Vagina (tissue), 2 donors: ENCODE data around the gene ENAH.

ENCODE experiments used
- POLR2A ChIP-seq, 2 donors: fragments of 450-650 bp; IDR thresholded peaks; one replicate each; pipeline ENCODE4 v1.6.1; 2017; ENCODE audit warnings: antibody characterized with exemption in 2 of 2, mild to moderate bottlenecking in 2 of 2, moderate library complexity in 2 of 2
- TF ChIP-seq, protein P1 (sequence below), 3 experiments: fragments of 450-650 bp in 2 of 3; fragments of 200-600 bp in 1 of 3; sonication (generic) in 1 of 3; IDR thresholded peaks; one replicate each; pipeline ENCODE4 v1.5.1; 2017 to 2019; ENCODE audit warnings: antibody characterized with exemption in 3 of 3, mild to moderate bottlenecking in 2 of 3, moderate library complexity in 2 of 3

DNA sequence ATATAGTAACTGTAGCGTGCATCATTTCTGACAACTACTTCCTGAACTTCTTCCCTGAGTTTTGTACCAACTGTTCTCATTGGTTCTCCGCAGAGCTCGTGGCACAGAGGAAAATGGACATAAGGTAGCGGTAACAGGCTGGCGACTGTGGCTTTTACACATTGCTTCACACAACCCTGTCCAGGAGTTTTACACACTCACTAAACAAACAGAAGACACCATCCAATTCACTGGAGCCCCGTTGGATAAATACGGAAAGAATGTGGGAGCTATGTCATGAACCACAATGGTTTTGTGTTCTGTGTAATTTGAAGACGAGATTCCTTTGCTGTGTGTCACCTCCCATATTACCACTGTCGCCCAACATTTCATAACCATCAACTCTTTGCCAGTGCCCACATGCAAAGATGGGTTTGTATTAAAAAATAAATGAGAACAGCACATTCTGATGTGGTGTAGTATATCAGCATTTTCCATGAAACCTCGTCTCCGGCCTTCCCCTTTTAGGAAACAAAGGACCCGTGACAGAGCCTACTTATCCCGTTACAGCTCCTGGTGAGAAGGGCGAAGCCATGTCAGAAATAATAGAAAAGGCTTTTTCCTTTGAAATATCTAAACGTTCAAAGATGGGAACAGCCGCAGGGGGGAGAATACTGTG, 47.4 kb upstream of the ENAH start:
- TF ChIP-seq, protein P1, sequence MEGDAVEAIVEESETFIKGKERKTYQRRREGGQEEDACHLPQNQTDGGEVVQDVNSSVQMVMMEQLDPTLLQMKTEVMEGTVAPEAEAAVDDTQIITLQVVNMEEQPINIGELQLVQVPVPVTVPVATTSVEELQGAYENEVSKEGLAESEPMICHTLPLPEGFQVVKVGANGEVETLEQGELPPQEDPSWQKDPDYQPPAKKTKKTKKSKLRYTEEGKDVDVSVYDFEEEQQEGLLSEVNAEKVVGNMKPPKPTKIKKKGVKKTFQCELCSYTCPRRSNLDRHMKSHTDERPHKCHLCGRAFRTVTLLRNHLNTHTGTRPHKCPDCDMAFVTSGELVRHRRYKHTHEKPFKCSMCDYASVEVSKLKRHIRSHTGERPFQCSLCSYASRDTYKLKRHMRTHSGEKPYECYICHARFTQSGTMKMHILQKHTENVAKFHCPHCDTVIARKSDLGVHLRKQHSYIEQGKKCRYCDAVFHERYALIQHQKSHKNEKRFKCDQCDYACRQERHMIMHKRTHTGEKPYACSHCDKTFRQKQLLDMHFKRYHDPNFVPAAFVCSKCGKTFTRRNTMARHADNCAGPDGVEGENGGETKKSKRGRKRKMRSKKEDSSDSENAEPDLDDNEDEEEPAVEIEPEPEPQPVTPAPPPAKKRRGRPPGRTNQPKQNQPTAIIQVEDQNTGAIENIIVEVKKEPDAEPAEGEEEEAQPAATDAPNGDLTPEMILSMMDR (IDR thresholded peaks at IDR 0.05), result no peak
- no peak for TF ChIP-seq POLR2A (IDR thresholded peaks at IDR 0.05)
